Fibroblast of skin of left biceps (primary cell): ENCODE data around the gene GPS1.

Experiments used
- DNase-seq, 2 experiments: peaks; one replicate each; pipeline ENCODE4 v3.0.0-alpha.2; 2013; ENCODE audit warnings: low read depth in 2 of 2

Gene GPS1

GRCh38 chr17:82079001-82079677, 27.4 kb downstream of the GPS1 start:
- no peak for DNase-seq

DNA sequence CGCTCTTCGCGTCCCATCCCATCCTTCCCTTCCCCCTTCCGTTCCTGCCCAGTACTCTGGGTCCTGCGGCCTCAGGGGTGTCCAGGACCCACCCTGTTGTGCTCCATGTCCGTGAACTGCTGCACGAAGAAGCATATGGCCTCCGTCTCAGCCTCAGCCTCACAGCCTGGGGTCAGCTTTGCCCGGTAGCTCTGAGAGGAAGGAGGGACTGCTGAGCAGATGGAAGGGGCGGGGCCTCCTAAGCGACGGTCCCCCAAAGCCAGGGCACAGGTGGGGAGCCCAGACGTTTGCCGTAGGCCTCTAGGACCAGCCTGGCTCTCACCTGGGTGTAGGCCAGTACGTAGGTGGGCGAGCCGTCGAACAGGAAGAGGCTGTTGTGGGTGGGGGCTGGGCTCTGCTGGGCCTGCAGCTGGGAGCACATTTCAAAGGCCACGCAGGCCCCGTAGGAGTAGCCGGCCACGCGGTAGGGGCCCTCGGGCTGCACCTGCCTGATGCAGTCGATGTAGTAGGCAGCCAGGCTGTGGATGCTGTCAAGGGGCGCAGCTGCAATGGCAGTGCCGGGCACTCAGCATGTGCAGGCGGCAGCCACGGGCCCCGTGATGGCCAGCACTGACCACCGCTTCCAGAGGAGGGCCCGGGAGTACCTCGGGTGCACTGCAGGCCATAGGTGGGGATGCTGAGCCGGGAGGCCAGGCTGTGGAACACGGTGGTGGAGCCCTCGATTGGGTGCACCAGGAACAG, 28.5 kb downstream of the GPS1 start:
- DNase-seq, result no peak

- DNase-seq, result no peak
Observed at GRCh38 chr17:82080789-82081464, 29.2 kb downstream of the GPS1 start.

GRCh38 chr17:82081546-82081945, 29.8 kb downstream of the GPS1 start:
- no peak for DNase-seq

DNA sequence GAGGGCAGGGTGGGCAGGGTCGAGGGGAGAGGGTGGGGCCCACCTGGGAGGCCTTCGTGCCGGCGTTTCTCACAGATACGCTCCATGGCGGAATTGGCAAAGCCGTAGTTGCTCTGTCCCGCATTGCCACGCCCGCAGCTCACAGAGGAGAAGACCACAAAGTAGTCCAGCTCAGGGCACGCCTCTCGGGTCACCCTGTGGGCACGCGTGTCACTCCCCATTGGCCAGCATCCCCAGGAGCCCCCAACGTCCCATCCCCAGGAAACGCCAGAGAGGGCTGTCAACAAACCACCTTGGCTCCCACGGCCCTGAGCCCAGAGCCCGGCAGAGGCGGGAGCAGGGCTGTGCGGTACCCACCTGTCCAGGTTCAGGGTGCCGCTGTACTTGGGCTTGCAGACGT, 30.3 kb downstream of the GPS1 start:
- DNase-seq, result no peak

GRCh38 chr17:82082456-82082855, 30.8 kb downstream of the GPS1 start:
- DNase-seq, result no peak

GRCh38 chr17:82083009-82083408, 31.3 kb downstream of the GPS1 start:
- no peak for DNase-seq

- DNase-seq, result no peak
Observed at GRCh38 chr17:82083533-82084359, 32.0 kb downstream of the GPS1 start.

- DNase-seq, result no peak
Observed at GRCh38 chr17:82084373-82085030, 32.8 kb downstream of the GPS1 start.

- no peak for DNase-seq
Observed at GRCh38 chr17:82085031-82085861, 33.5 kb downstream of the GPS1 start.

DNA sequence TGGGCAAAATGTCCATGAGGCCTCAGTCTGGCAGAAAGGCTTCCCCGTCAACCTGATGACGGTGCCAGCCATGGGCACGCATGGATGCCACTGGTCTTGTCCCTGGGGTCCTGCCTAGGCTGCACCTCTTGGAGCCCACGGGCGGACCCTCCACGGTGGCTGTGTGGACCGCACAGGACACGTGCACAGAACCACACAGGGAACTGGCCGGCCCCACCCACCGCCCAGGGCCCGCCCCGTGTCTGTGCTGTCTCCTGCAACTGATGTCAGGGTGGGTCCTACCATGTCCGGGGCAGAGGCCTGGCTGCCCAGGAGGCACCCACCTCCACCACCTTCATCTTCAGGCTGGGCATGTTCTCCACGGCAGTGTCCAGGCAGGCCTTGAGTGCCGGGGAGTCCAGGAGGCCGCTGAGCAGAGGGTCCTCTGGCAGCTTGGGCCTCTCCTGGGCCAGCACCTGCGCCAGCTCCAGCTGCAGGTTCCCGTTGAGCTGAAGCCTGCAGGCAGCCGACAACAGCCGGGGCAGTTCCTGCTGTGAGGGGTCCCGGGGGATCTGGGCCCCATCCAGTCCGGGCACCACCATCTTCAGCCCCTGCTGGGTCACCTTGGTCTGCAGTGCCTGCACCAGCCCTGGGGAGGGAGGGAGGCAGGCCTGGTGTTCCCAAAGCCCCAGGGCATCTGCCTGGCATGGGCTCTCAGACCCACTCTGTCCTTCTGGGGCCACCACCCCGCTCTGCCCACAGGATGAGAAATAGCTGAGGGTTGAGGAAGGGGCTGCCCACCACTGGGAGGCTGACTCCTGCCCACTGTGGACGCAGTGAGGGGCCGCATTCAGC, 34.5 kb downstream of the GPS1 start:
- no peak for DNase-seq

DNA sequence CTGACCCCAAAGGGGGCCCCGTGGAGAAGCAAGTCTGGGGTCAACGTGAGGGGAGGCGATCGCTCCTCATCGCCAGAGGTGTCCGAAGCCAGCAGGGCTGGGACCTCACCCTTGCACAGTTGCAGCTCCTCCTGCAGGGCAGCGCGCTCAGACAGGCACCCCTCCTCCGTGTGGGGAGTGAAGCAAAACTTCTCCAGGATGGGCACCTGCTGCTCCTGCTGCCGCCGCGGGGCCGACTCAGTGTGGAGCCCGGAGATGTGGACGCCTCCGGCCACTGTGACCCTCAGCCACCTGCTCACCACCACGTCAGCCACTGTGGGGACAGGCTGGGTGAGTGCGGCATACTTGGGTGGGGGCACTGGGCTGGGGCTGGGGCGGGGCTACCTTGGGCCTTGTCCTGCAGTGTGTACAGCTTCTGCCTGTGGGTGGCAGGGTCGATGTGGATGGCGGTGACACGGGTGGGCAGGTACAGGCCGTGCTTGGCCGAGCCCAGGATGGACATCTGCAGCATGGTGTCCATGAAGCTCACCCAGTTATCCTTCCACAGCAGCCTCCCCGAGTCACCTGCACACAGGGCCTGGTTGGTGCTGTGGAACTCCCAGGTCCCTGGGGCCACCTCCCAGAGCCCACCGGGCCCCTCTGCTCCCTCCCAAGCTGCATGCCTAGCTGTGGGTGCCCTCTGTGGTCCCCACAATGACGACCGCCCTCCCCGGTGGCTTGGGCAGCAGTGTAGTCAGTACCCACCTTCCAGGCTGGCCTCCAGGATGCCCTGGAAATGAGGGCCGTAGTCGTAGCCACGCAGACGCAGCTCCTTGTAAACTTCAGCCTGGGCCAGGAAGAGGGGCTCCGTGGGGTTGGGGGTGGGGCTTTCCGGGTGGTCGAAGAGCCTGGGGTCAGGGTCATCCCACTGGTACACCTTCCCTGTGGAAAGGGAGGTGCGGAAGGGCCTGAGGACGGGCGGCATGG, 35.5 kb downstream of the GPS1 start:
- DNase-seq, result no peak

GRCh38 chr17:82087961-82088837, 36.5 kb downstream of the GPS1 start:
- no peak for DNase-seq

DNA sequence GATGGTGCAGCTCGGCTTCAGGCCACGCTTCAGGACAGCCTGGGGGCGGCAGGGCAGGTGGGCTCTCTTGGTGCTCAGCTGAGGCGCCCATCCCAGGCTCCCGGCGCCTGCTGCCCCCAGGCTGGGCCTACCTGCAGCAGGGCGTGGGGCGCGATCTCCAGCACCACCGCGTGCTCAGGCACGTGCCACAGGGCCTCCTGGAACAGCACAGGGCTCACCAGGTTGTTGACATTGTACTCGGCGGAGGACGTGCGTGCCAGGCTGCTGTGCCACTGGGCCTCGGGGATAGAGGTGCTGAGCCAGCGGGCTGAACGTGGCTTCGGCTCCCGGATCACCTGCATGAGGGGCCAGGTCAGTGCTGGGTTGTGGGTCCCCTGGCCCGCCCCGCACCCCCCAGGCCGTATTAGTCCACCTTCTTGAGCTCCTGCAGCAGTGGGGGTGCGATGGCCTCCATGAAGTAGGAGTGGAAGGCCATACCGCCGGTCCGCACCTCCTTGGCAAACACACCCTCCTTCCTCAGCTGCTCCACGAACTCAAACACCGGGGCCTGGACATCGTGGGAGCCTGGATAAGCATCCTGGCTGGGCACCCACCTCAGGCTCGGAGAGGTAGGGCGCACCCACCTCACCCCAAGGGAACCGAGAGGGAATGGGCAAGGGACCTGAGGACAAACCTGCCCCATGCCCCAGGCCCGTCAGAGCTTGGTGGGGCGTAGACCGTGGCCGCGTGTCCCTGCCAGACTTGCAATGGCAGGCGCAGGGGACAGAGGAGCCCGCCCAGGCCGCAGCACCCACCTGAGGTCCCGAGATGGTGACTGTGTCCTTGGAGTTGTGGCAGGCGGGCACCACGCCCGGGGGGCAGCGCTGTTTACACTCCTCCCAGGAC, 37.4 kb downstream of the GPS1 start:
- DNase-seq, result no peak

- no peak for DNase-seq
Observed at GRCh38 chr17:82089723-82090548, 38.2 kb downstream of the GPS1 start.
